ENCODE data around the gene DESI1.
"Not testable (repeated sequence)": the region's sequence is repeated elsewhere in the genome, so short reads cannot be mapped to it uniquely, and the experiment has no call there.

GRCh38 chr22:41593336-41593960 is 27.4 kb downstream of the DESI1 start:
- not testable (repeated sequence) for TF ChIP-seq CTCF, POLR2A (IDR thresholded peaks at IDR 0.05)

All from uterus (tissue), 2 donors.